ENCODE measurements around the gene ACADVL. TPM values are rescaled to one million over a fixed set of nuclear protein-coding genes. Genes with fewer than 3 reads are reported as not detected.

Gene ACADVL
- total and polyA plus RNA-seq, 2 donors (not counting 1 experiment from before 2014, with no cell fraction given) = 640 to 696 TPM

DNA sequence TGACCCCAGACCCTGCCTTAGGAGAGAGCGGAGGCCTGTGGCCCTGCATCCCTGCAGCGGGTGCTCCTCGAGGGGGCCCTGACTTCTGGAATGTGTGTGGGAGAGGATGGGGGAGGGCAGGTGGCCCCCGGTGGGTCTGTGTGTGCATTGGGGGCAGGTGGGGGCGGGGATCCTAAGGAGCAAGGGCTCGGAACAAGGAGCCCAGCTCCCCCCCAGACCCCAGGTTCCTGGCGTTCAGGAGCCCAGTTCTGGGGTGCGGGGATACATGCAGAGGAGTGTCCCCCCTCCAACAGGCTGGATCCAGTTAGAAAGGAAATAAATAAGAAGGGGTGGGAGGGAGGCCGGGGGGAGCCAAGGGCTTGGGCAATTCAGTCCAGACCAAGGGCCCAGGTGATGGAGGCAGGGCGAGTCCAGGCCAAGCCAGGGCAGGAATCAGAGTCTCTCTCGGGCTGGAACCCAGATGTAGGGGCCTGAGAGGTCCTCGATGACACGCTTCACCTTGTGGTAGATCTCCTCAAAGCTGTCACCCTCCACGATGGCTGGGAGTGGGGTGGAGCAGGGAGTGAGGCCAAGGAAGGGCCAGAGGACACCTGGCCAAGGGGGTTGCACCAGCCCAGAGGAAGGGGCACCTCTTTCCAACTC, 29.3 kb upstream of the ACADVL start:
- H3K4me1 ChIP-seq (ENCODE audit: control insufficient read depth in 2 of 2, insufficient read depth in 2 of 2, low read length in 2 of 2) = no peaks in the 10 kb centered on the region
- no peak overlapping the region for H2AFZ ChIP-seq (ENCODE audit: insufficient read depth, low read depth, low read length, poor library complexity, severe bottlenecking)
- intact Hi-C loops (cut with micrococcal nuclease) = no loop called here
- no peak overlapping the region for H3K27ac Mint-ChIP-seq
- no peak for ATAC-seq (ENCODE audit: low read depth)
- no peak overlapping the region for H3K27ac ChIP-seq (ENCODE audit: low read length in 2 of 2)
- no peak overlapping the region for H3K4me3 ChIP-seq (ENCODE audit: control extremely low read depth in 1 of 5, extremely low read depth in 1 of 5, insufficient read depth in 1 of 5, low read depth in 2 of 5, low read length in 4 of 5)
- WGBS (ENCODE audit: insufficient coverage) = 91% methylated on average over 9 of the region's 14 CpGs
- no peak for TF ChIP-seq EZH2 (IDR thresholded peaks at IDR 0.05; ENCODE audit: borderline replicate concordance, insufficient read depth, low read depth, low read length, poor library complexity, severe bottlenecking)
- TF ChIP-seq, protein P1, sequence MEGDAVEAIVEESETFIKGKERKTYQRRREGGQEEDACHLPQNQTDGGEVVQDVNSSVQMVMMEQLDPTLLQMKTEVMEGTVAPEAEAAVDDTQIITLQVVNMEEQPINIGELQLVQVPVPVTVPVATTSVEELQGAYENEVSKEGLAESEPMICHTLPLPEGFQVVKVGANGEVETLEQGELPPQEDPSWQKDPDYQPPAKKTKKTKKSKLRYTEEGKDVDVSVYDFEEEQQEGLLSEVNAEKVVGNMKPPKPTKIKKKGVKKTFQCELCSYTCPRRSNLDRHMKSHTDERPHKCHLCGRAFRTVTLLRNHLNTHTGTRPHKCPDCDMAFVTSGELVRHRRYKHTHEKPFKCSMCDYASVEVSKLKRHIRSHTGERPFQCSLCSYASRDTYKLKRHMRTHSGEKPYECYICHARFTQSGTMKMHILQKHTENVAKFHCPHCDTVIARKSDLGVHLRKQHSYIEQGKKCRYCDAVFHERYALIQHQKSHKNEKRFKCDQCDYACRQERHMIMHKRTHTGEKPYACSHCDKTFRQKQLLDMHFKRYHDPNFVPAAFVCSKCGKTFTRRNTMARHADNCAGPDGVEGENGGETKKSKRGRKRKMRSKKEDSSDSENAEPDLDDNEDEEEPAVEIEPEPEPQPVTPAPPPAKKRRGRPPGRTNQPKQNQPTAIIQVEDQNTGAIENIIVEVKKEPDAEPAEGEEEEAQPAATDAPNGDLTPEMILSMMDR (IDR thresholded peaks at IDR 0.05) = no peak
- no peaks in the 10 kb centered on the region for H3K36me3 ChIP-seq (replicated peaks in 1 of 2; ENCODE audit: control extremely low read depth in 1 of 2, control insufficient read depth in 1 of 2, extremely low read depth in 1 of 2, insufficient read depth in 2 of 2, low read length in 1 of 2)
- no peak for DNase-seq
- H3K27me3 ChIP-seq (replicated peaks in 1 of 4; ENCODE audit: control extremely low read depth in 1 of 4, control insufficient read depth in 3 of 4, insufficient read depth in 4 of 4, low read length in 3 of 4) = no peaks in the 10 kb centered on the region
- no peaks in the 10 kb centered on the region for H3K79me2 ChIP-seq (ENCODE audit: control insufficient read depth, insufficient read depth, low read length)
- no peak overlapping the region for H3K4me3 Mint-ChIP-seq
- H4K20me1 ChIP-seq (ENCODE audit: control insufficient read depth, insufficient read depth, low read length, poor library complexity, severe bottlenecking) = no peaks in the 10 kb centered on the region
- H3K9me3 Mint-ChIP-seq (ENCODE audit: insufficient read depth) = no peaks in the 10 kb centered on the region
- no peak overlapping the region for H3K9ac ChIP-seq (ENCODE audit: low read length)
- peaks cover 8% of the 10 kb centered on the region for H3K27me3 Mint-ChIP-seq
- peaks cover 3% of the 10 kb centered on the region for H3K4me1 Mint-ChIP-seq
- ChIA-PET POLR2A (no interaction called here), CTCF (interaction anchor here (0.7 kb wide), 1 partner anchor 144 kb away, joined by 5 read pairs; no protein-coding TSS in a partner anchor)
- H3K9me3 ChIP-seq (ENCODE audit: control extremely low read depth in 1 of 3, control insufficient read depth in 2 of 3, insufficient read depth in 1 of 3, low read length in 2 of 3) = no peaks in the 10 kb centered on the region
- no peak overlapping the region for H3K4me2 ChIP-seq (replicated peaks; ENCODE audit: low read depth, low read length, poor library complexity, severe bottlenecking)

DNA sequence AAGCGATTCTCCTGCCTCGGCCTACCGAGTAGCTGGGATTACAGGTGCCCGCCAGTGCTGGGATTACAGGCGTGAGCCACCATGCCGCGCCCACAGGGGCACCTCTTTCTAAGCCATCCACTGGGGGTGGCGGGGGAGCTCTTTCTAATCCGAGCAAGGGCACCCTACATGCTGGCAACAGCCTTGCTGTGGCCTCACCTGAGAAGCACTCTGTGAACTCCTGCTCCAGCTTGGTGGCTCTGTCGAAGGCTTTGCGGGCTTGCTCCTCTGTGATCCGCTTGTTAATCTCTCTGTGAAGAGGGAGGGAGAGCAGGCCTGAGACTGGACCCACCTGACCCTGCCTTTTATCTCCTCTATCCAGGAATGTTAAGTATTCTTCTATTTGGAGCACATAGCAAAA, 28.7 kb upstream of the ACADVL start:
- no peaks in the 10 kb centered on the region for H3K36me3 ChIP-seq (replicated peaks in 1 of 2; ENCODE audit: control extremely low read depth in 1 of 2, control insufficient read depth in 1 of 2, extremely low read depth in 1 of 2, insufficient read depth in 2 of 2, low read length in 1 of 2)
- H3K9me3 ChIP-seq (ENCODE audit: control extremely low read depth in 1 of 3, control insufficient read depth in 2 of 3, insufficient read depth in 1 of 3, low read length in 2 of 3) = no peaks in the 10 kb centered on the region
- ATAC-seq (ENCODE audit: low read depth) (no peak), DNase-seq (peak; percentile 8)
- no peaks in the 10 kb centered on the region for H3K79me2 ChIP-seq (ENCODE audit: control insufficient read depth, insufficient read depth, low read length)
- H3K27ac ChIP-seq (ENCODE audit: low read length in 2 of 2) = no peak overlapping the region
- H2AFZ ChIP-seq (ENCODE audit: insufficient read depth, low read depth, low read length, poor library complexity, severe bottlenecking) = no peak overlapping the region
- Mint-ChIP-seq H3K9me3 (ENCODE audit: insufficient read depth) (no peaks in the 10 kb centered on the region), H3K27ac (no peak overlapping the region), H3K4me3 (no peak overlapping the region), H3K27me3 (peaks cover 8% of the 10 kb centered on the region), H3K4me1 (peaks cover 3% of the 10 kb centered on the region)
- H3K4me2 ChIP-seq (replicated peaks; ENCODE audit: low read depth, low read length, poor library complexity, severe bottlenecking) = no peak overlapping the region
- H3K27me3 ChIP-seq (replicated peaks in 1 of 4; ENCODE audit: control extremely low read depth in 1 of 4, control insufficient read depth in 3 of 4, insufficient read depth in 4 of 4, low read length in 3 of 4) = no peaks in the 10 kb centered on the region
- 94% methylated on average over 9 of the region's 12 CpGs for WGBS (ENCODE audit: insufficient coverage)
- POLR2A ChIA-PET = no interaction called here
- no peak overlapping the region for H3K9ac ChIP-seq (ENCODE audit: low read length)
- TF ChIP-seq, protein P1 (IDR thresholded peaks at IDR 0.05) = no peak
- TF ChIP-seq EZH2 (IDR thresholded peaks at IDR 0.05; ENCODE audit: borderline replicate concordance, insufficient read depth, low read depth, low read length, poor library complexity, severe bottlenecking) = no peak
- CTCF ChIA-PET = interaction anchor here (0.7 kb wide), 1 partner anchor 145 kb away, joined by 5 read pairs; no protein-coding TSS in a partner anchor
- intact Hi-C loops (cut with micrococcal nuclease) = no loop called here
- H3K4me3 ChIP-seq (ENCODE audit: control extremely low read depth in 1 of 5, extremely low read depth in 1 of 5, insufficient read depth in 1 of 5, low read depth in 2 of 5, low read length in 4 of 5) = no peak overlapping the region
- no peaks in the 10 kb centered on the region for H4K20me1 ChIP-seq (ENCODE audit: control insufficient read depth, insufficient read depth, low read length, poor library complexity, severe bottlenecking)
- H3K4me1 ChIP-seq (ENCODE audit: control insufficient read depth in 2 of 2, insufficient read depth in 2 of 2, low read length in 2 of 2) = no peaks in the 10 kb centered on the region

Measured in B cell (primary cell).